Measurements from ENCODE around the gene TMEM54. TPM values are rescaled to one million over a fixed set of nuclear protein-coding genes. Genes with fewer than 3 reads are reported as not detected.

Gene TMEM54
- total and polyA plus RNA-seq, 10 of the 15 experiments (the other 5 are each of a cell fraction or from before 2014, with no cell fraction given) = 0.07 to 0.94 (median 0.56) TPM; not detected in 1

DNA sequence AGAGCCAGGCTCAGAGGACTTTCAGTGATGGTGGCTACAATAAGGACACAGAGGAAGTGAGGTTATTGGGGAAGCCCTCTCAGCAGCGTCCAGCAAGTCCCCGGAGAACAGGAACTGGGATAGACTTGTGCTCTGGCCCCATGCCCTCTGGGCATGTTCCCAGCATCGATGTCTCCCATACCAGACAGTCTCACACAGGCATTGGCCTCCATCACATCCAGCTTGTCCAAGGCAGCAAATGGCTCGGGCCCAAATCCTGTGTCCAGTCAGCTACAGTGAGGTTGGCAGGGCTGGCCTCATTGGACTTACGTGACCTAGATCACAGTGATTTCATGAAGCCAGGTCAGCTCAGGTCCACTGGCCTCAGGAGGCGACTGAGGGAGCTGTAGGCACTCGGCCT lies 19.6 kb upstream of the TMEM54 start:
- peaks cover 0 to 5% of the 10 kb centered on the region in 2 experiments; a peak in 2 of 4 replicates for H3K27me3 ChIP-seq (replicated peaks in 1 of 2; ENCODE audit: control insufficient read depth in 2 of 2, insufficient read depth in 2 of 2, low read length in 1 of 2)
- ATAC-seq = no peak
- H3K4me1 ChIP-seq (ENCODE audit: control insufficient read depth, insufficient read depth, low read length) = no peaks in the 10 kb centered on the region; the same call in 1 of the 2 replicates
- TF ChIP-seq ZNF622 (IDR thresholded peaks at IDR 0.05) (no peak), ETV6 (conservative IDR thresholded peaks at IDR 0.05 in 1 of 2, IDR thresholded peaks at IDR 0.05 in 1 of 2; ENCODE audit: borderline replicate concordance in 1 of 2, low read depth in 1 of 2) (no peak), SMAD5 (IDR thresholded peaks at IDR 0.05; ENCODE audit: low read depth) (no peak), RAD21 (IDR thresholded peaks at IDR 0.05; ENCODE audit: insufficient read depth, low read depth, low read length) (no peak), BRCA1 (IDR thresholded peaks at IDR 0.05; ENCODE audit: low read depth, low read length) (no peak), BMI1 (IDR thresholded peaks at IDR 0.05; ENCODE audit: borderline replicate concordance) (no peak), EED (IDR thresholded peaks at IDR 0.05; ENCODE audit: low read depth) (no peak)
- intact Hi-C loops (cut with micrococcal nuclease; ENCODE audit: unreplicated experiment) = no loop called here
- no peaks in the 10 kb centered on the region for H3K79me2 ChIP-seq (ENCODE audit: control insufficient read depth, insufficient read depth, low read length)
- no peak overlapping the region for H3K4me3 ChIP-seq
- no peak overlapping the region for H3K9ac ChIP-seq (ENCODE audit: control insufficient read depth, insufficient read depth, low read length)
- no peaks in the 10 kb centered on the region for H3K9me3 ChIP-seq (replicated peaks; ENCODE audit: control insufficient read depth, insufficient read depth, low read length)
- in situ Hi-C loops (cut with MboI) = no loop called here
- POLR2A ChIA-PET = interaction anchor here (0.6 kb wide), 1 partner anchor 84 kb away, joined by 3 read pairs; no protein-coding TSS in a partner anchor
- WGBS (ENCODE audit: insufficient coverage, insufficient replicate concordance, low lambda C conversion rate, missing lambda C conversion rate) = 38% methylated on average over 7 of the region's 7 CpGs
- BruUV-seq (replicated peaks) = no TSS peak
- CTCF ChIA-PET = interaction anchor here (1.3 to 2.0 kb wide), 4 partner anchors 12 to 135 kb away, joined by 3 to 11 read pairs (median 4); no protein-coding TSS in a partner anchor
- H2AFZ ChIP-seq (ENCODE audit: control insufficient read depth, low read depth, low read length) = no peak overlapping the region
- SMC1A ChIA-PET (ENCODE audit: uncharacterized antibody, unreplicated experiment) = interaction anchor here (0.7 to 0.9 kb wide), 2 partner anchors 13 to 165 kb away, joined by 3 read pairs; no protein-coding TSS in a partner anchor
- H4K20me1 ChIP-seq (ENCODE audit: control insufficient read depth, insufficient read depth) = no peaks in the 10 kb centered on the region
- no peak overlapping the region for H3K4me2 ChIP-seq (ENCODE audit: control insufficient read depth, insufficient read depth)
- H3K36me3 ChIP-seq (ENCODE audit: control insufficient read depth in 2 of 2, insufficient read depth in 2 of 2, low read length in 1 of 2) = no peaks in the 10 kb centered on the region
- RAD21 ChIA-PET (ENCODE audit: unreplicated experiment) = no interaction called here
- H3K27ac ChIP-seq (ENCODE audit: control insufficient read depth, insufficient read depth) = no peak overlapping the region
- DNase-seq (ENCODE audit: low read depth, low spot score) = no peak
- FAIRE-seq = no peak

All from GM12878 (cell line).